Right kidney (tissue), 1 donor: ENCODE results near the gene ZNF787.

Source experiments
- DNase-seq: peaks from one replicate; pipeline ENCODE4 v3.0.0-alpha.2; 2016

The ZNF787 gene

GRCh38 chr19:56145698-56146097, 24.6 kb upstream of the ZNF787 start:
- DNase-seq: no peak

- DNase-seq: no peak
Measured at GRCh38 chr19:56144831-56145230, 23.7 kb upstream of the ZNF787 start.

GRCh38 chr19:56144376-56144775, 23.3 kb upstream of the ZNF787 start:
- no peak for DNase-seq

GRCh38 chr19:56142897-56143434, 21.9 kb upstream of the ZNF787 start:
- no peak for DNase-seq

- DNase-seq: peak; percentile 35
Measured at GRCh38 chr19:56142087-56142787, 21.1 kb upstream of the ZNF787 start.

GRCh38 chr19:56141417-56141993, 20.4 kb upstream of the ZNF787 start:
- peak; percentile 56 for DNase-seq

GRCh38 chr19:56140583-56141416, 19.7 kb upstream of the ZNF787 start, which contains the start of gene ZNF444:
Gene ZNF444, plus strand, starts transcription at chr19:56141287. Its CDS starts 5,625 bp downstream, at chr19:56146912.
- peak; percentile 99 for DNase-seq

- DNase-seq: no peak
Measured at GRCh38 chr19:56139847-56140582, 18.9 kb upstream of the ZNF787 start.

- no peak for DNase-seq
Measured at GRCh38 chr19:56138069-56138468, 17.0 kb upstream of the ZNF787 start.

GRCh38 chr19:56137405-56137804, 16.3 kb upstream of the ZNF787 start:
- DNase-seq: no peak

- no peak for DNase-seq
Measured at GRCh38 chr19:56136362-56136761, 15.3 kb upstream of the ZNF787 start.

- DNase-seq: no peak
Measured at GRCh38 chr19:56134654-56134921, 13.5 kb upstream of the ZNF787 start.

- peak; percentile 28 for DNase-seq
Measured at GRCh38 chr19:56133858-56134653, 13.0 kb upstream of the ZNF787 start.

GRCh38 chr19:56132316-56132822, 11.3 kb upstream of the ZNF787 start:
- peak; percentile 66 for DNase-seq

GRCh38 chr19:56131651-56132050, 10.6 kb upstream of the ZNF787 start:
- DNase-seq: no peak

- no peak for DNase-seq
Measured at GRCh38 chr19:56130006-56130405, 8.9 kb upstream of the ZNF787 start.

- no peak for DNase-seq
Measured at GRCh38 chr19:56126983-56127780, 6.1 kb upstream of the ZNF787 start.

- DNase-seq: no peak
Measured at GRCh38 chr19:56125806-56126590, 4.9 kb upstream of the ZNF787 start.

GRCh38 chr19:56124578-56124977, 3.5 kb upstream of the ZNF787 start:
- no peak for DNase-seq
